ENCODE results near the gene TTC28.
A peak's percentile ranks its signal among the peaks of the same experiment; 100 is the strongest.
"Not testable (repeated sequence)": the region's sequence is repeated elsewhere in the genome, so short reads cannot be mapped to it uniquely, and the experiment has no call there.

Gene TTC28

DNA sequence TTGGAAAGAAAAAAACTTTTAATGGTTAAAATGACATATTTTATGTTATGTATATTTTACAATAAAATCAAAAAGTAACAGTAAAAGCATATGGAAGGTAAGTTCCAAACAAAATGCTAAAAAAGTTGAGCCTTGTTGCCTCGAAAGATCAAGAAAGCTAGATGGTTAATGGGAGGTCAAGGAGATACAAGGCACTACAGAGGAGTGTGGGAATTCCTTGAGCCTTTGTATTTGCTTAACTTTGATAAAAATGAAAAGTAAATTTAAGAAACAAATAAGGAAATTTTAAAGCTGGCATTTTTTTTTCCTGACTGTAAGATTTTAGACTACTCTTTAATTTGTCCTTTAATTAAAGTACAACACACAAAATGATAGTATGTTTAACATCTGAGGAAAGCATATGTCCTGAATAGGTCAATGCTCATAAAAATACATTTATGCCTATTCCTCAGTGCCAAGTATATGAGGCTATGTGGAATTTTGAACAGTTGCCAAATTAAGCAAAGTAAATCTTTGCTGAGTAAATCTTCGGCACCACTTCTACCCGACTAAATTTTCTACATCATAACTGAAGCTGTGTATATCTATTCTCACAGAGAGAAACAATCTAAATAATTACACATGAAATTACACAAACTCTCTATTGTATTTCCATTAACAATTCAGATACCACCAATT, 108.8 kb downstream of the TTC28 start:
- no peak overlapping the region for H3K4me3 ChIP-seq (ENCODE audit: low read depth, low read length)
- DNase-seq (ENCODE audit: low read depth), result peak; percentile 82
- TF ChIP-seq, protein P1, sequence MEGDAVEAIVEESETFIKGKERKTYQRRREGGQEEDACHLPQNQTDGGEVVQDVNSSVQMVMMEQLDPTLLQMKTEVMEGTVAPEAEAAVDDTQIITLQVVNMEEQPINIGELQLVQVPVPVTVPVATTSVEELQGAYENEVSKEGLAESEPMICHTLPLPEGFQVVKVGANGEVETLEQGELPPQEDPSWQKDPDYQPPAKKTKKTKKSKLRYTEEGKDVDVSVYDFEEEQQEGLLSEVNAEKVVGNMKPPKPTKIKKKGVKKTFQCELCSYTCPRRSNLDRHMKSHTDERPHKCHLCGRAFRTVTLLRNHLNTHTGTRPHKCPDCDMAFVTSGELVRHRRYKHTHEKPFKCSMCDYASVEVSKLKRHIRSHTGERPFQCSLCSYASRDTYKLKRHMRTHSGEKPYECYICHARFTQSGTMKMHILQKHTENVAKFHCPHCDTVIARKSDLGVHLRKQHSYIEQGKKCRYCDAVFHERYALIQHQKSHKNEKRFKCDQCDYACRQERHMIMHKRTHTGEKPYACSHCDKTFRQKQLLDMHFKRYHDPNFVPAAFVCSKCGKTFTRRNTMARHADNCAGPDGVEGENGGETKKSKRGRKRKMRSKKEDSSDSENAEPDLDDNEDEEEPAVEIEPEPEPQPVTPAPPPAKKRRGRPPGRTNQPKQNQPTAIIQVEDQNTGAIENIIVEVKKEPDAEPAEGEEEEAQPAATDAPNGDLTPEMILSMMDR (IDR thresholded peaks at IDR 0.05; ENCODE audit: control insufficient read depth, extremely low read depth, insufficient read depth), result no peak

DNA sequence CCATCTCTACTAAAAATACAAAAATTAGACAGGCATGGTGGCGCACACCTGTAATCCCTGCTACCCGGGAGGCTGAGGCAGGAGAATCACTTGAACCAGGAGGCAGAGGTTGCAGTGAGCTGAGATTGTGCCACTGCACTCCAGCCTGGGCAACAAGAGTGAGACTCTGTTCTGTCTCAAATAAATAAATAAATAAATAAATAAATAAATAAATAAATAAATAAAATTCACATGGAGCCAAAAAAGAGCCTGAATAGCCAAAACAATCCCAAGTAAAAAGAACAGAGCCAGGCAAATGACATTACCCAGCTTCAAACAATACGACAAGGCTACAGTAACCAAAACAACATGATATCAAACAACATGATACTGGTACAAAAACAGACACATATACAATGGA, 110.7 kb downstream of the TTC28 start:
- not testable (repeated sequence) for H3K4me3 ChIP-seq (ENCODE audit: low read depth, low read length)

DNA sequence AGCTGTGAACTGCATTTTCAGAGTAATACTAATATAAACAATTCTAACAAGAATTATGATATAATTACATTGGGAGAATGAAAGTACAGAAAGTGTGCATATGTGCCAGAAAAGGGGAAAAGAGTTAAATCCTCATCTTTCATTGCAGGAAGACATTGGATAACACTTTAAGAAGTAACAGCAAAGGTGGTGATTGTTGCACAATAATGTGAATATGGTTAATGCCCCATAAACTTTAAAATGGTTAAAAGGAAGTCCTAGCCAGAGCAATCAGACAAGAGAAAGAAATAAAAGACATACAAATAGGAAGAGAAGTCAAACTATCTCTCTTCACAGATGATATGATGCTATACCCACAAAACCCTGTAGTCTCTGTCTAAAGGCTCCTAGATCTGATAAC, 111.5 kb downstream of the TTC28 start:
- H3K4me3 ChIP-seq (ENCODE audit: low read depth, low read length), result no peak overlapping the region
- no peak for DNase-seq (ENCODE audit: low read depth)
- TF ChIP-seq, protein P1 (IDR thresholded peaks at IDR 0.05; ENCODE audit: control insufficient read depth, extremely low read depth, insufficient read depth), result no peak

More for the DNA sequence above, 110.7 kb downstream of the TTC28 start:
- not testable (repeated sequence) for DNase-seq (ENCODE audit: low read depth)

DNA sequence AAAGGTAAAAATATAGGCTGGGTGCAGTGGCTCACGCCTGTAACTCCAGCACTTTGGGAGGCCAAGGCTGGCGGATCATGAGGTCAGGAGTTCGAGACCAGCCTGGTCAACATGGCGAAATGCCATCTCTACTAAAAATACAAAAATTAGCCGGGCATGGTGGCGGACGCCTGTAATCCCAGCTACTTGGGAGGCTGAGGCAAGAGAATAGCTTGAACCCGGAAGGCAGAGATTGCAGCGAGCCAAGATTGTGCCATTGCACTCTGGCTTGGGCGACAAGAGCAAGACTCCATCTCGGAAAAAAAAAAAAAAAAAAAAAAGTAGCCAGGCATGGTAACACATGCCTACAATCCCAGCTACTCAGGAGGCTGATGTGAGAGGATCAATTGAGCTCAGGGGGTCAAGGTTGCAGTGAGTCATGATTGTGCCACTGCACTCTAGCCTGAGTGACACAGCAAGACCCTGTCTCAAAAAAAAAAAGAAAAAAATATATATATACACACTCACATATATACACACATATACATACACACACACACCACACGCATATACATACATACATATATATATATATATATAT, 112.6 kb downstream of the TTC28 start:
- H3K4me3 ChIP-seq (ENCODE audit: low read depth, low read length); DNase-seq (ENCODE audit: low read depth): not testable (repeated sequence)

DNA sequence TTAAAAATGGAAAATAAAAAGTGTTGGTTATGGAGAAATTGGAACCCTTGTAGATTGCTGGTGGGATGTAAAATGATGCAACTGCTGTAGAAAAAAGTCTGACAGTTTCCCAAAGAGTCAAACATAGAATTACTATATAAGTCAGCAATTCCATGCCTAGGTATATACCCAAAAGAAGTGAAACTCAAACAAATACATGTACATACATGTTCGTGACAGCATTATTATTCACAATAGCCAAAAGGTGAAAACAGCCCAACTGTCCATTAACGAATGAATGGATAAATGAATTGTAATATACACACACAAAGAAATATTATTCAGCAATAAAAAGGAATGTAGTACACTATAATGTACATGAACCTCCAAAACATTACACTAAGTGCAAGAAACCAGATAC, 116.0 kb downstream of the TTC28 start:
- no peak overlapping the region for H3K4me3 ChIP-seq (ENCODE audit: low read depth, low read length)
- no peak for DNase-seq (ENCODE audit: low read depth)
- TF ChIP-seq, protein P1 (IDR thresholded peaks at IDR 0.05; ENCODE audit: control insufficient read depth, extremely low read depth, insufficient read depth), result no peak

DNA sequence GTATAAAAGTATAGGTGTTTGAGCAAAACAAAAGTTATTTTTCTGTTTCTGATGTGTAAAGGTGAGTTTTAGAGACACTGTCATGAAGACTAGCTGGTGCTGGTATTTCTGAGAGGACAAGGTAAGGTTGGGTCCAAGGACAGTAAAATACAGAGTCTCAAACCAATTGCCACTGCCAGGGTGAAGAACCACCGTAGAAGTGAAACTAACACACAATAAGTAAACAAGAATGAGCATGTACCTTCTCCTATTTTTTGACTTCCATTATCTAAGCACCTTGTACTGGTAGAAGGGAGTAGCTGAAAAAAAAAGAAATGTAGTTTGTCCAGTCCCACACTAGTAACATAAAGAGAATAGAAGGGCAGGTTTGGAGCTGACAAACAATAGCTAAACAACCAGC, 117.3 kb downstream of the TTC28 start:
- TF ChIP-seq, protein P1 (IDR thresholded peaks at IDR 0.05; ENCODE audit: control insufficient read depth, extremely low read depth, insufficient read depth), result no peak
- no peak overlapping the region for H3K4me3 ChIP-seq (ENCODE audit: low read depth, low read length)
- no peak for DNase-seq (ENCODE audit: low read depth)

DNA sequence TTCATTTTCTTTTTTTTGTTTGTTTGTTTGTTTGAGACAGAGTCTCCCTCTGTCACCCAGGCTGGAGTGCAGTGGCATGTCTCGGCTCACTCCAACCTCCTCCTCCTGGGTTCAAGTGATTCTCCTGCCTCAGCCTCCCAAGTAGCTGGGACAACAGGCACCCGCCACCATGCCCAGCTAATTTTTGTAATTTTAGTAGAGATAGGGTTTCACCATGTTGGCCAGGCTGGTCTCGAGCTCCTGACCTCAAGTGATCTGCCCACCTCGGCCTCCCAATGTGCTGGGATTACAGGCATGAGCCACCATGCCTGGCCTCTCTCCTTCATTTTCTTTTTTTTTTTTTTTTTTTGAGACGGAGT, 118.9 kb downstream of the TTC28 start:
- not testable (repeated sequence) for H3K4me3 ChIP-seq (ENCODE audit: low read depth, low read length); DNase-seq (ENCODE audit: low read depth)

DNA sequence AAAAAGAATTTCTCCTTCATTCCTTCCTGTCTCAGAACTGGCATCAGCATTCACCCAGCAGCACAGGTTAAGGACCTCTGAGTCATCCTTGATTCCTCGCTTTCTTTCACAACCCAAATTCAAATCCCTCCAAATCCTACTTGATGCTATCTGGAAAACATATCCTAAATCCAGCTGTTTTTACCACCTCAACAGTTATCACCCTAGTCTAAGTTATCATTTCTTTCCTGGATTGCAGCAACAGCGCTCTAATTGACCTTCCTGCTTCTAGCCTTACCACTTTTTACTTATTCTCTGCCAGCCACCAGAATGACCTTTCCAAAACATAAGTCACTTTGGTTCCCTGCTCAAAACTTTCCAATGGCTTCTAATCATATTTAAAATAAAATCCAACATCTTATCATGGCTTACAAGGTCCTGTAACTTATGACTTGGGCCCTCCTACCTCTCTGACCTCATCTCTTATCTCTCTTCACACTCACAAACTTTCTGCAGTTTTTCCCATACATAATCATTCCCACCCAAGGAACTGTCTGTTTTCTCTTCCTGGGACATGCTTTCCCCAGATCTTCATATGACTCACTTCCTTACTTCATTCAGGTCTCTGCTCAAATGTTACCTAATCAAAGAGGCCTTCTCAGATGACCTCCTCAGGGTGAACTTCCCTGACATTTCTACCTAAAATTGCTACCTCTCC, 119.4 kb downstream of the TTC28 start:
- no peak overlapping the region for H3K4me3 ChIP-seq (ENCODE audit: low read depth, low read length)
- no peak for DNase-seq (ENCODE audit: low read depth)
- TF ChIP-seq, protein P1 (IDR thresholded peaks at IDR 0.05; ENCODE audit: control insufficient read depth, extremely low read depth, insufficient read depth), result no peak

All from LNCaP clone FGC (cell line).